GM18867 (cell line): ENCODE results near the gene NEK6.

ENCODE experiments used
- ATAC-seq: cut with Tn5 transposase; IDR thresholded peaks from one replicate; pipeline ENCODE4 v1.9.1; 2021; ENCODE audit warnings: mild to moderate bottlenecking, moderate library complexity; ENCODE audit not compliant: unreplicated experiment

NEK6 gene

GRCh38 chr9:124312290-124313265 lies 54.8 kb downstream of the NEK6 start:
- no peak for ATAC-seq

GRCh38 chr9:124313940-124314339 lies 56.2 kb downstream of the NEK6 start:
- ATAC-seq, result no peak

GRCh38 chr9:124315882-124316281 lies 58.1 kb downstream of the NEK6 start:
- ATAC-seq, result no peak

- ATAC-seq, result no peak
Measured at GRCh38 chr9:124320062-124320973, 62.6 kb downstream of the NEK6 start.

GRCh38 chr9:124321416-124321815 lies 63.7 kb downstream of the NEK6 start:
- ATAC-seq, result no peak

GRCh38 chr9:124321935-124322334 lies 64.2 kb downstream of the NEK6 start:
- ATAC-seq, result no peak

- no peak for ATAC-seq
Measured at GRCh38 chr9:124322618-124323432, 65.1 kb downstream of the NEK6 start.

GRCh38 chr9:124323904-124324303 lies 66.2 kb downstream of the NEK6 start:
- ATAC-seq, result no peak

GRCh38 chr9:124325816-124326215 lies 68.1 kb downstream of the NEK6 start:
- ATAC-seq, result no peak

- no peak for ATAC-seq
Measured at GRCh38 chr9:124326378-124326777, 68.6 kb downstream of the NEK6 start.

- no peak for ATAC-seq
Measured at GRCh38 chr9:124327491-124327890, 69.7 kb downstream of the NEK6 start.

- ATAC-seq, result no peak
Measured at GRCh38 chr9:124328285-124328684, 70.5 kb downstream of the NEK6 start.

GRCh38 chr9:124329206-124329792 lies 71.5 kb downstream of the NEK6 start:
- ATAC-seq, result no peak

GRCh38 chr9:124330011-124330697 lies 72.4 kb downstream of the NEK6 start:
- ATAC-seq, result no peak

- no peak for ATAC-seq
Measured at GRCh38 chr9:124331580-124331979, 73.8 kb downstream of the NEK6 start.

- ATAC-seq, result no peak
Measured at GRCh38 chr9:124332361-124333202, 74.8 kb downstream of the NEK6 start.

GRCh38 chr9:124333203-124333579 lies 75.4 kb downstream of the NEK6 start:
- no peak for ATAC-seq

GRCh38 chr9:124334568-124335319 lies 77.0 kb downstream of the NEK6 start:
- ATAC-seq, result no peak
